ENCODE data around the gene MARK3.

- TF ChIP-seq CTCF (IDR thresholded peaks at IDR 0.05), result no peak
- no peak for TF ChIP-seq POLR2A (IDR thresholded peaks at IDR 0.05)
- no peak for TF ChIP-seq POLR2AphosphoS5 (IDR thresholded peaks at IDR 0.05)
- TF ChIP-seq EP300 (IDR thresholded peaks at IDR 0.05), result no peak
Measured at GRCh38 chr14:103444837-103445524, 59.8 kb downstream of the MARK3 start.
